A673 (cell line): ENCODE data around the gene VMAC. TPM values are rescaled to one million over a fixed set of nuclear protein-coding genes. Genes with fewer than 3 reads are reported as not detected.
A peak's percentile ranks its signal among the peaks of the same experiment; 100 is the strongest.

Experiments
- BruUV-seq: library from RNA; stranded (reverse); fragments of 400-500 nt; replicated peaks from 2 replicates; lab custom pipeline; 2021; lab: Mats Ljungman, UMichigan
- CTCF ChIA-PET: fragments of 300-600 bp; sonication (Branson Sonifier 250); formaldehyde crosslinking; loops from one replicate; lab custom pipeline; 2022; ENCODE audit warnings: antibody characterized with exemption; lab: Charles Lee
- POLR2A ChIA-PET: fragments of 300-600 bp; sonication (Branson Sonifier 250); formaldehyde crosslinking; loops from one replicate; lab custom pipeline; 2022; ENCODE audit warnings: antibody characterized with exemption; ENCODE audit not compliant: low non-redundant PET; lab: Charles Lee
- DNase-seq: peaks from one replicate; pipeline ENCODE4 v3.0.0-alpha.2; 2015; ENCODE audit warnings: low spot score
- H3K27ac ChIP-seq: fragments of 200-600 bp; sonication (generic); 2 replicates; pipeline ENCODE4 v1.5.1; 2016; ENCODE audit warnings: mixed run types, low read depth, mild to moderate bottlenecking, mixed read lengths, antibody characterized with exemption, low read length; ENCODE audit not compliant: poor library complexity, severe bottlenecking
- H3K27me3 ChIP-seq: fragments of 200-600 bp; sonication (generic); replicated peaks from 2 replicates; pipeline ENCODE4 v1.6.1; 2017; ENCODE audit warnings: mixed run types, low read depth, mild to moderate bottlenecking, mixed read lengths, antibody characterized with exemption, low read length; ENCODE audit not compliant: insufficient read depth, poor library complexity
- H3K36me3 ChIP-seq: fragments of 200-600 bp; sonication (generic); 2 replicates; pipeline ENCODE4 v1.6.1; 2016; ENCODE audit warnings: mixed run types, mild to moderate bottlenecking, mixed read lengths, antibody characterized with exemption, low read length; ENCODE audit not compliant: insufficient read depth, poor library complexity, severe bottlenecking
- H3K4me1 ChIP-seq: fragments of 200-600 bp; sonication (generic); 2 replicates; pipeline ENCODE4 v1.6.1; 2017; ENCODE audit warnings: mixed run types, mild to moderate bottlenecking, mixed read lengths, antibody characterized with exemption, low read length; ENCODE audit not compliant: insufficient read depth, poor library complexity, severe bottlenecking
- H3K4me3 ChIP-seq: fragments of 200-600 bp; sonication (generic); 2 replicates; pipeline ENCODE4 v1.5.1; 2016; ENCODE audit warnings: low read depth, mixed run types, mild to moderate bottlenecking, mixed read lengths, low read length; ENCODE audit not compliant: poor library complexity, severe bottlenecking
- H3K9me3 ChIP-seq: fragments of 200-600 bp; sonication (generic); 2 replicates; pipeline ENCODE4 v1.6.1; 2016; ENCODE audit warnings: mixed run types, low read depth, mild to moderate bottlenecking, mixed read lengths, antibody characterized with exemption, low read length; ENCODE audit not compliant: poor library complexity, severe bottlenecking
- CTCF ChIP-seq: fragments of 300-800, 200-600 bp; sonication (generic); conservative IDR thresholded peaks from 2 replicates; pipeline ENCODE4 v1.5.1; 2017; ENCODE audit warnings: low read depth, mild to moderate bottlenecking, antibody characterized with exemption, low read length, moderate library complexity, mixed read lengths
- EZH2 ChIP-seq: fragments of 200-600 bp; sonication (generic); IDR thresholded peaks from 2 replicates; pipeline ENCODE4 v1.6.1; 2017; ENCODE audit warnings: borderline replicate concordance, low read depth, mild to moderate bottlenecking, mixed read lengths, antibody characterized with exemption, low read length; ENCODE audit not compliant: poor library complexity, severe bottlenecking
- intact Hi-C: fragments of 100-400 bp; cut with micrococcal nuclease; formaldehyde crosslinking; loops from one replicate; pipeline ENCODE4 v1.10.0; 2022; ENCODE audit not compliant: unreplicated experiment
- total RNA-seq: library from RNA; stranded (reverse); gene quantifications from 2 replicates; pipeline ENCODE4 v1.2.3, GENCODE V29; 2021

VMAC gene
- total RNA-seq, 1 experiment from 2014 or later, result 0.67 TPM

GRCh38 chr19:5951338-5951861 is 46.7 kb downstream of the VMAC start:
- H3K27ac ChIP-seq, result peak overlapping the region; percentile 35
- H3K9me3 ChIP-seq, result no peaks in the 10 kb centered on the region
- CTCF ChIA-PET, result interaction anchor here (1.3 kb wide), 1 partner anchor 147 kb away, joined by 3 read pairs; no protein-coding TSS in a partner anchor
- TF ChIP-seq CTCF (no peak), EZH2 (no peak)
- H3K36me3 ChIP-seq, result peaks cover 6% of the 10 kb centered on the region
- BruUV-seq, result no TSS peak
- H3K27me3 ChIP-seq, result no peaks in the 10 kb centered on the region
- intact Hi-C loops, result no loop called here
- no peak overlapping the region for H3K4me3 ChIP-seq
- POLR2A ChIA-PET, result interaction anchor here (0.8 kb wide), 1 partner anchor 11 kb away, joined by 3 read pairs; no protein-coding TSS in a partner anchor
- no peak for DNase-seq
- H3K4me1 ChIP-seq, result peaks cover 62% of the 10 kb centered on the region

GRCh38 chr19:5952193-5953029 is 47.7 kb downstream of the VMAC start:
- CTCF ChIA-PET, result interaction anchor here (0.9 to 1.3 kb wide), 2 partner anchors 15 to 148 kb away, joined by 3 read pairs; no protein-coding TSS in a partner anchor
- no peak for DNase-seq
- intact Hi-C loops, result no loop called here
- Histone ChIP-seq H3K4me1 (peaks cover 60% of the 10 kb centered on the region), H3K27me3 (no peaks in the 10 kb centered on the region), H3K36me3 (peaks cover 6% of the 10 kb centered on the region), H3K27ac (peak overlapping the region; percentile 66), H3K9me3 (no peaks in the 10 kb centered on the region), H3K4me3 (no peak overlapping the region)
- no peak for TF ChIP-seq CTCF
- no peak for TF ChIP-seq EZH2
- POLR2A ChIA-PET, result no interaction called here
- BruUV-seq, result no TSS peak

- peak; percentile 33 for DNase-seq
- TF ChIP-seq CTCF (no peak), EZH2 (no peak)
- BruUV-seq, result no TSS peak
- Histone ChIP-seq H3K4me3 (no peak overlapping the region), H3K27me3 (no peaks in the 10 kb centered on the region), H3K36me3 (peaks cover 6% of the 10 kb centered on the region), H3K4me1 (peaks cover 54% of the 10 kb centered on the region), H3K9me3 (no peaks in the 10 kb centered on the region), H3K27ac (peak overlapping the region; percentile 66)
- POLR2A ChIA-PET, result no interaction called here
- intact Hi-C loops, result no loop called here
- CTCF ChIA-PET, result interaction anchor here (0.9 to 1.3 kb wide), 2 partner anchors 15 to 149 kb away, joined by 3 read pairs; no protein-coding TSS in a partner anchor
Observed at GRCh38 chr19:5953030-5953589, 48.4 kb downstream of the VMAC start.
